HG03108 (cell line): ENCODE measurements around the gene IFI16.
"Not testable (repeated sequence)": the region's sequence is repeated elsewhere in the genome, so short reads cannot be mapped to it uniquely, and the experiment has no call there.

Experiments used
- ATAC-seq: cut with Tn5 transposase; IDR thresholded peaks from one replicate; pipeline ENCODE4 v1.9.1; 2021; ENCODE audit warnings: moderate library complexity; ENCODE audit not compliant: unreplicated experiment

Gene IFI16

GRCh38 chr1:159006210-159006807, 3.4 kb upstream of the IFI16 start:
- ATAC-seq: not testable (repeated sequence)

- no peak for ATAC-seq
Measured at GRCh38 chr1:159007726-159008125, 2.0 kb upstream of the IFI16 start.

- ATAC-seq: peak; percentile 80
Measured at GRCh38 chr1:159008744-159009188, 941 bp upstream of the IFI16 start.

- ATAC-seq: no peak
Measured at GRCh38 chr1:159009287-159009686, 420 bp upstream of the IFI16 start.

- ATAC-seq: no peak
Measured at GRCh38 chr1:159010391-159010790, 684 bp downstream of the IFI16 start.

GRCh38 chr1:159011001-159011400, 1.3 kb downstream of the IFI16 start:
- not testable (repeated sequence) for ATAC-seq

GRCh38 chr1:159011751-159012150, 2.0 kb downstream of the IFI16 start:
- ATAC-seq: no peak

GRCh38 chr1:159012495-159012894, 2.8 kb downstream of the IFI16 start:
- peak; percentile 21 for ATAC-seq

GRCh38 chr1:159014003-159014571, 4.4 kb downstream of the IFI16 start:
- ATAC-seq: no peak

GRCh38 chr1:159014851-159015250, 5.1 kb downstream of the IFI16 start:
- no peak for ATAC-seq

GRCh38 chr1:159015440-159015909, 5.8 kb downstream of the IFI16 start:
- ATAC-seq: peak; percentile 95

GRCh38 chr1:159023723-159024122, 14.0 kb downstream of the IFI16 start:
- no peak for ATAC-seq

GRCh38 chr1:159025043-159025442, 15.3 kb downstream of the IFI16 start:
- no peak for ATAC-seq

GRCh38 chr1:159026841-159027240, 17.1 kb downstream of the IFI16 start:
- not testable (repeated sequence) for ATAC-seq

GRCh38 chr1:159030311-159030710, 20.6 kb downstream of the IFI16 start:
- no peak for ATAC-seq

- ATAC-seq: no peak
Measured at GRCh38 chr1:159030877-159031447, 21.3 kb downstream of the IFI16 start.

- no peak for ATAC-seq
Measured at GRCh38 chr1:159040206-159040605, 30.5 kb downstream of the IFI16 start.

GRCh38 chr1:159040893-159041724, 31.4 kb downstream of the IFI16 start:
- no peak for ATAC-seq

GRCh38 chr1:159046486-159046885, 36.8 kb downstream of the IFI16 start:
- ATAC-seq: not testable (repeated sequence)

GRCh38 chr1:159051436-159051835, 41.7 kb downstream of the IFI16 start:
- no peak for ATAC-seq

- no peak for ATAC-seq
Measured at GRCh38 chr1:159054427-159054826, 44.7 kb downstream of the IFI16 start.
